ENCODE results near the gene AK5.

DNA sequence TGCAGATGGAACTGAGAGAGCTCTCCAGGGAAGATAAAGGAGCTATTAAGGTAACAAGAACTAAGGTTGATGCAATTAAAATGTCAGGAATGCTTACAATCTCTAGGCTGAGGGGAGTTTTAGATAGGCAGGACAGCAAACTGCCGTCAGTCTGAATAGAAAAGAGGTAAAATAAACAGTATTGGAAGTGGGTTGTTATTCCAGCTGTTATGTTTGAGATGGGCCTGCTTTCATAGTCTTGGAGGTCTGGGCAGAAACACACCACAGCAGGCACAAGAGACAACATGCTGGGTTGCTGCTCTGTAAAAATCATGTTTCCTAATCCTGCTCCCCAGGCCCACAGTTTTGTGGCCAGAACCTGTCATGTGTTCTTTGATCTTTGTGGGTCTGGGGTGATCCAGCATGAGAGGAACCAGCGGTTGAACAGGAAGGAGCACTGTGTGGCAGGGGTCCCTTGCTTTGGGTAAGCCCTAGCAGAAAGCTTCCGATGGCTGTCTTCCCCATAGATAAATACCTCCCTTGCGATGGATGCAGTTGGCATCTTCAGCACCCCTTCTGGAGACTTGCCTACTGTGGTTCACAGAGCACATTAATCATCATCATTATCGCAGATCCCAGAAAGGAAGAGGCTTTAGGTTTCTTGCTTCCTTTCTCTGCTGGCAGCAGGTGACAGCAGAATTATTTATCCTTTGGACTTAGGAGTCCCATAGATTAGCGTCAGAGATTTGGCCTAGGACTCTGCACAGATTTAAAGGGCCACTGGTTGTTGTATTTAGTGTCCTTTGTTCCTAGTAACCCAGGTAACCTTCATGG is 97.1 kb downstream of the AK5 start:
- TF ChIP-seq, protein P1, sequence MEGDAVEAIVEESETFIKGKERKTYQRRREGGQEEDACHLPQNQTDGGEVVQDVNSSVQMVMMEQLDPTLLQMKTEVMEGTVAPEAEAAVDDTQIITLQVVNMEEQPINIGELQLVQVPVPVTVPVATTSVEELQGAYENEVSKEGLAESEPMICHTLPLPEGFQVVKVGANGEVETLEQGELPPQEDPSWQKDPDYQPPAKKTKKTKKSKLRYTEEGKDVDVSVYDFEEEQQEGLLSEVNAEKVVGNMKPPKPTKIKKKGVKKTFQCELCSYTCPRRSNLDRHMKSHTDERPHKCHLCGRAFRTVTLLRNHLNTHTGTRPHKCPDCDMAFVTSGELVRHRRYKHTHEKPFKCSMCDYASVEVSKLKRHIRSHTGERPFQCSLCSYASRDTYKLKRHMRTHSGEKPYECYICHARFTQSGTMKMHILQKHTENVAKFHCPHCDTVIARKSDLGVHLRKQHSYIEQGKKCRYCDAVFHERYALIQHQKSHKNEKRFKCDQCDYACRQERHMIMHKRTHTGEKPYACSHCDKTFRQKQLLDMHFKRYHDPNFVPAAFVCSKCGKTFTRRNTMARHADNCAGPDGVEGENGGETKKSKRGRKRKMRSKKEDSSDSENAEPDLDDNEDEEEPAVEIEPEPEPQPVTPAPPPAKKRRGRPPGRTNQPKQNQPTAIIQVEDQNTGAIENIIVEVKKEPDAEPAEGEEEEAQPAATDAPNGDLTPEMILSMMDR (IDR thresholded peaks at IDR 0.05; ENCODE audit: low read depth, low read length, poor library complexity, severe bottlenecking) = no peak
- TF ChIP-seq EZH2phosphoT487 (IDR thresholded peaks at IDR 0.05; ENCODE audit: borderline replicate concordance, low read length) = no peak
